Activated T-helper 1 cell treated with anti-CD3 and anti-CD28 coated beads, Interleukin-2, amount 50 U/mL, for 16 hours (primary cell): ENCODE measurements around the gene PALD1.
A peak's percentile ranks its signal among the peaks of the same experiment; 100 is the strongest.

Experiments
- DNase-seq, 2 donors: peaks; one replicate each; pipeline ENCODE4 v3.0.0-alpha.2; 2020; ENCODE audit warnings: low read depth in 1 of 2, low spot score in 1 of 2

Gene PALD1

DNA sequence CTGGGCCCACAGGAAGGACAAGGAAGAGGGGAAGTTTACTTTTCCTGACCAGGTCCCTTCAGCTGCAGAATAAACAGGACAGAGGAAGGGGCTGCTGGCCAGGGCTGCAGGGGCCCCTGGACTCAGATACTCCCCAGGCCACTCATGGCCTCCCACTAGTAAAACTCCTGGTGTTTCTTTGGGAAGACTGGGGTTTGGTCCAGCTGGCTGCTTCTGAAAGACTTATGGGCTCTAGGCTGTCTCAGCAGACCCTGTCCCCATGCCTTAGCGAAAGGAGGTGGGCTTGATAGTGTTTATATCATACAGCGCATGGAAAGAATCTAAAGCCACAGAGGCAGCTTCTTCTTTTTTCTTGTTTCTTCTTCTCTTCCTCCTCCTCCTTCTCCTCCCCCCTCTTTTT lies 56.4 kb downstream of the PALD1 start:
- no peak for DNase-seq

DNA sequence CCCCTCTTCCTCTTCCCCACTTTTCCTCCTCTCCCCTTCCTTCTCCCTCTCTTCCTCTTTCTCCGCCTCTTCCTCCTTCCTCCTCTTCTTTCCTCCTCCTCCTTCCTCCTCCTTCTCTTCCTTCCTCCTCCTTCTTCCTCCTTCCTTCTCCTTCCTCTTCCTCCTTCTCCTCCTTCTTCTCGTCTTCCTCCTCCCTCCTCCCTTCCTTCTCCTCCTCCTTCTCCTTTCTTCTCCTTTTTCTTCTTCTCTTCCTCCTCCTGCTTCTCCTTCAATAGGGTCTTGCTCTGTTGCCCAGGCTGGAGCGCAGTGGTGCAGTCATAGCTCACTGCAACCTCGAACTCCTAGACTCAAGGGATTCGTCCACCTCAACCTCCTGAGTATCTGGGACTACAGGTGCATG lies 56.9 kb downstream of the PALD1 start:
- no peak for DNase-seq

DNA sequence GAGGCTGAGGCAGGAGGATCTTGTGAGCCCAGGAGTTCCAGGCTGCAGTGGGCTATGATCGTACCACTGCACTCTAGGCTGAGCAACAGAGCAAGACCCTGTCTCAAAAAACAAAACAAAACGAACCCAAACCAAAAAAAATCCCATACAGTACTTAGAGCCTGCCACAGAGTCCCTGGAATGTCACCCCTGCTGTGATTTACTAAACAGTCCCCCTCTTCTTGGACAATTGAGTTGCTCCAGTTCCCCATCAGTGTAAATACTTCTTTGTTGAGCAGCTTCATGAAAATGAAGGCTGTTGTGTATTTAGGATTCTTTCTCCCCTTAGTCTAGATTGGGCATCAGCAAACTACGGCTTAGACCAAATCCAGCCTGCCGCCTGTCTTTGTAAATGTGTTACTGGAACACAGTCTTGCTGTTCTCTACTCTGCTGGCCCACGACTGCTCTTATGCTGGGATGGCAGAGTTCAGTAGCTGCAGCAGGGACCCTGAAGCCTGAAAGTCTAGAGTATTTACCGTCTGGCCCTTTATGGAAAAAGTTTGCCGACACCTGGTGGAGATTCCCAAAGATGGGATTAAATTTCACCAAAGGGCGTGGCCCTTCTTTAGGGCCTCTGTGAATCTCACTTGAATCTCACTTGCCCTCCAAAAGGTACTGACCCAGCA lies 57.8 kb downstream of the PALD1 start:
- no peak for DNase-seq

DNA sequence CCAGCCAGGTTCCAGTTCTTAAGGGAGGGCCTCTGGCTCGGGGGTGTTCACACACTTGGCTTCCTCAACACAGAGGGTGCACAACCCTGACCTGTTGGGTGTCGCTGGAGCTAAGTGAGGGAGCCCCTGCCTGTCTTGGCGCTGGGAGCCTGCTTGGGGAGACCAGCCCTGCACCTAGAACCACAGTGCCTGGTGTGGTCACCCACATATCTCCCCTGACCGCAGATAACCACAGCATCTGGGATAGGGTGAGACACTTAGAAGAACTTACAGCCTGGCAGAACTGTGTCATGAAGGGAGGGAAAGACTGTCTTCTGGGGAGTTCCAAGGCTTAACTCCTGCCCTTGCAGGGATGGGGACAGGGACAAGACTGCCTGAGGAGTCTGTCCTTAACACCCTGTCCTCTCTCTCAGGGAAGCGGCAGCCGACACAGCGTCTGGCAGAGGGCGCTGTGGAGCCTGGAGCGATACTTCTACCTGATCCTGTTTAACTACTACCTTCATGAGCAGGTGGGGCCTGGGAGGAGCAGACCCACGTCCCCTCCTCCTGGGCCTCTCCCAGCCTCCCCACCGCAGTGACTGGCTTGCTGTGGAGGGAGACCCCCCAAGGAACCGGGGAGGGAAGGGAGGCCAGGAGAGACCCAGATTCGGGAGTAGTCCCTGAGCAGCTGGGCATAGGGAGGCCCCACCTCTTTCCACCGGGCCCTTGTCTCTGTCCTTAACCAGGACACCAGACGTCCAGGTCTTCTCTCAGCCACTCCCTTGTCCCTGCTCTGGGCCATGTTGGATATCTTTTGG lies 59.0 kb downstream of the PALD1 start:
- DNase-seq = no peak

DNA sequence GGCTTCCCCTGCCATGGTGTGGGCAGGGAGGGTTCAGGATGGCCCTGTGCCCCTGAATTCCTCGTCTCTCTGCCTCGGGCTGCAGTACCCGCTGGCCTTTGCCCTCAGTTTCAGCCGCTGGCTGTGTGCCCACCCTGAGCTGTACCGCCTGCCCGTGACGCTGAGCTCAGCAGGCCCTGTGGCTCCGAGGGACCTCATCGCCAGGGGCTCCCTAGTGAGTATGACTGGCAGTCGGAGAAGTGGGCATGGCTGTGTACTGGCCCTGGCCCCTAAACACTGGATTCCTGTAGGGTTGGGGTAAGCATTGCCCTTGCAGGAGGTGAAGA lies 59.6 kb downstream of the PALD1 start:
- no peak for DNase-seq

DNA sequence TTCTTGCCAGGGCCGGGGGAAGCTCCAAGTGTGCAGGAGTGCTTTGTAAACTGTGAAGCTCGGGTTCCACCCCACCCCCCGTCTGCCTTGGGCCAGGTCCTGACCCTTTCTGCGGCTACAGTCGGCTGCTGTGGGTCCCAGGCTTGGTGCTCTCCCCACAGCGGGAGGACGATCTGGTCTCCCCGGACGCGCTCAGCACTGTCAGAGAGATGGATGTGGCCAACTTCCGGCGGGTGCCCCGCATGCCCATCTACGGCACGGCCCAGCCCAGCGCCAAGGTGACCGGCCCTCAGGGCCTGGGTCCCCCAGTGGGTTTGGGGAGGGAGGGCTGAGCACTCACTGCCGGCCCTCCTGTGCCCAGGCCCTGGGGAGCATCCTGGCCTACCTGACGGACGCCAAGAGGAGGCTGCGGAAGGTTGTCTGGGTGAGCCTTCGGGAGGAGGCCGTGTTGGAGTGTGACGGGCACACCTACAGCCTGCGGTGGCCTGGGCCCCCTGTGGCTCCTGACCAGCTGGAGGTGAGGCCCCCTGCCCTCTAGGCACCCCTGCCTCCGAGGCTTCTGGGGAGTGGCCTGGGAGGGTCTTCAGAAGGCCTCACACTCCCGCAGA lies 60.3 kb downstream of the PALD1 start:
- DNase-seq = no peak

DNA sequence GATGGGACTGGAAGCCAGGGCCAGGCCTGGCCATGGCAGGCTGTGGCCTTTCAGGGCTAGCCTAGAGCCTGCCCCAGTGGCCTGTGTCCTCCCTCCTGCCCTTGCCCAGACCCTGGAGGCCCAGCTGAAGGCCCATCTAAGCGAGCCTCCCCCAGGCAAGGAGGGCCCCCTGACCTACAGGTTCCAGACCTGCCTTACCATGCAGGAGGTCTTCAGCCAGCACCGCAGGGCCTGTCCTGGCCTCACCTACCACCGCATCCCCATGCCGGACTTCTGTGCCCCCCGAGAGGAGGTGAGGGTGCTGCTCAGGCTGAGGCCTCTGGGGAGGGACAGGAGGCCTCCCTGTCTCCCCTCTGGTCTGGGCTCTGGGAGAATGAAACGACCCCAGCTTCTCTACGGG lies 60.9 kb downstream of the PALD1 start:
- no peak for DNase-seq

DNA sequence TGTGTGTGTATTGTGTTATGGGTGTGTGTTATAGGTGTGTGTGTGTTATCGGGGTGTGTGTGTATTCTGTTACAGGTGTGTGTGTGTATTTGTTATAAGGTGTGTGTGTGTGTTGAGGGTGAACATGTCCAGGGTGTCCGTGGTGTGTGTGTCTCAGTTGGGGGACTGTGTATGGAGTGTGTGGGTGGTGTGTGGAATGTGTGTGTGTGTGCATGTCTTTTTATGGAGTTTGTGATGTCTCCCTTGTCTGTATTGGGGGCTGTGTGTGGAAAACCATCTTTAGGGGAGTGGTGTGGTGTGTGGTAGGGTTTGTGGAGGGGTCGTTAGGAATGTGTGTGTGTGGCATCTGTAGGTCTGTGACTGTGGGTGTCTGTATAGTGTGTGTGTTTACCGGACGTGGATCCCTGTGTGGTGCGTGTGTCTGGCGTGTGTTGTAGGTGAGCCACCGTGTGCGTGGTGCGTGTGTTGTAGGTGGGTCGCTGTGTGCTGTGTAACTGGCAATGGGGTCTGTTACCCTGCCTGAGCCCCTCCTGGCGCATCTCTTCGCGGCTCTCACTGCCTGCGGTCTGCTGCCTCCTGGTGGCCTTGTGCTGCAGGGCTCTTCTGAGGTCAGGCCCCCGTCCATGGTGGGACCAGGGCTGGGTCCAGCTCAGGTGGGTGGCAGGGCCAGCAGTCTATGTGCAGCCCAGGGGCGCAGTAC lies 61.7 kb downstream of the PALD1 start:
- no peak for DNase-seq

DNA sequence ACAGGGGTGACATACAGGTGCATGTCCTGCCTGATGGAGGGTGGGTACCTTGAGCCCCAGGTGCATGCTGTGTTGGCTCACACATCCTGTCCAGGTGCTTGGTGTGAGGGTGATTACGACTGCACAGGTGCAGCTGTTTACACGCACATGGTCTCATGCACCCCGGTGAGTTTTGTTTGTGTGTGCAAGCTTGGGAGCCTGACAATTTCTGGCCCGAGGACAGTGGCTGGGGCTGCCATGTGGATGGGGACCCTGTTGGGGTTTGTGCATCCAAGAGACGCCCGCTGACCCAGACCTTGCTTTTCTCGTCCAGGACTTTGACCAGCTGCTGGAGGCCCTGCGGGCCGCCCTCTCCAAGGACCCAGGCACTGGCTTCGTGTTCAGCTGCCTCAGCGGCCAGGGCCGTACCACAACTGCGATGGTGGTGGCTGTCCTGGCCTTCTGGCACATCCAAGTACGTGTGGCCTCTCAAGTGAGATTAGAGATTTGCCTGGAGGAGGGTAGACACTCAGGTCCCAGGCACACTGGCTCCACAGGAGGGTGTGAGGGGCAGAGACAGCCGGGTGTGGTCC lies 62.3 kb downstream of the PALD1 start:
- no peak for DNase-seq

DNA sequence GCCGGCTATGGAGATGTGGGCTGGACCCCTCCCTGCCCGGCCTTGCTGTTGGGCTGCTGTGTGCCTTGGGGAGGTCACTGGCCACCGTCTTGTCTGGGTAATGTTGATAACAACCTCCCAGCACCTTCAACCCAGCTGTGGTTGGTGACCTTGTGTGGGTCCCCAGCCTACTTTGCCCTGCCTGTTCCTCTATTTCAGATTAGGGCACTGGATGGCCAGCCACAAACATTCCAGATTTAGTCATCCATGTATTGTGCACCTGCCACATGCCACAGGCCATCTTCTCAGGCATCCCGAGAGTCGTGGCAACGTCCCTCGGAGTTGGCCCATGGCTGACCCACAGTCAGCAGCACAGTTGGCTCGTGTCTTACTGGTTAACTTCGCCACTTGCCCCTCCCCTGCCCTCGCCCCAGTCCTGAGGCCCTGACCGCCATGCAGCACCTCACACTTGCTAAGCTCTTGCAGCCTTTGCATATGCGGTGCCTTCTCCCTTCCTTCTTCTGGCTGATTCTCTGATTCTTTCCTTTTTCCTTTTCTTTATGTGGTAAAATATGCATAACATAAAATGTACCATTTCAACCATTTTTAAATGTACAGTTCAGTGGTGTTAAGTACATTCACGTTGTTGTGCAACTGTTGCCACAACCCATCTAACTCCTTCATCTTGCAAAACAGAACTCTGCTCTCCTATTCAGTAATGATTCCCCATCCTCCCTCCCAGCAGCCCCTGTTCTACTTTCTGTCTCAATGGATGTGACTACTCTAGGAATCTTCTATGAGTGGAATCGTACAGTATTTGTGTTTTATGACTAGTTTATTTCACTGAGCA lies 63.4 kb downstream of the PALD1 start:
- DNase-seq = no peak

DNA sequence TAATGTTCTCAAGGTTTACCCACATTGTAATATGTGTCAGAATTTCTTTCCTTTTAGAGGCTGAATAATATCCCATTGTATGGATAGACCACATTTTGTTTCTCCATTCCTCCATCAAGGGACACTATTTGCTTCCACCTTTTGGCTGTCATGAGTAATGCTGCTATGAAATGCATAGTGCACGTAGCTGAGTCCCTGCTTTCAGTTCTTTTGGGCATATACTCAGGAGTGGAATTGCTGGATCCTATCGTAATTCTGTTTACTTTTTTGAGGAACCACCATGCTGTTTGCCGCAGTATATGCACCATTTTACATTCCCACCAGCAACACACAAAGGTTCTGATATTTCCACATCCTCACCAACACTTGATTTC lies 64.0 kb downstream of the PALD1 start:
- no peak for DNase-seq

DNA sequence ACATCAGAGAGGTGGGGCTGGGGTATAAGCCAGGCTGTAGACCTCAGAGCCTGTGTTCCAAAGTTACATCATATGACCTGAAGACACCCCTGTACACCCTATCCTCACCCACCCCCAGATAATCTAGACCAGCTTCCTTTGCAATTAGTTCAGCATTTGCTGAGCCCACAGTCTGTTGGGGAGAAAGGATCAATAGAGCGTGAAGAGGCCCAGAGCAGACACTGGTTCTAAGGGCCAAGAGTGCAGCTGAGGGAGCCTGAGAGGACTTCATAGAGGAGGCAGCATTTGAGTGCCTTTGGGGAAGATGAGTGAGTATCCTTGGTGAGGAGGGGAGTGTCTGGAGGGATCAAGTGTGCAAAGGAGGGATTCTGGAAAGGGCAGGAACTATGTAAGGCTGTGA lies 65.3 kb downstream of the PALD1 start:
- no peak for DNase-seq

DNA sequence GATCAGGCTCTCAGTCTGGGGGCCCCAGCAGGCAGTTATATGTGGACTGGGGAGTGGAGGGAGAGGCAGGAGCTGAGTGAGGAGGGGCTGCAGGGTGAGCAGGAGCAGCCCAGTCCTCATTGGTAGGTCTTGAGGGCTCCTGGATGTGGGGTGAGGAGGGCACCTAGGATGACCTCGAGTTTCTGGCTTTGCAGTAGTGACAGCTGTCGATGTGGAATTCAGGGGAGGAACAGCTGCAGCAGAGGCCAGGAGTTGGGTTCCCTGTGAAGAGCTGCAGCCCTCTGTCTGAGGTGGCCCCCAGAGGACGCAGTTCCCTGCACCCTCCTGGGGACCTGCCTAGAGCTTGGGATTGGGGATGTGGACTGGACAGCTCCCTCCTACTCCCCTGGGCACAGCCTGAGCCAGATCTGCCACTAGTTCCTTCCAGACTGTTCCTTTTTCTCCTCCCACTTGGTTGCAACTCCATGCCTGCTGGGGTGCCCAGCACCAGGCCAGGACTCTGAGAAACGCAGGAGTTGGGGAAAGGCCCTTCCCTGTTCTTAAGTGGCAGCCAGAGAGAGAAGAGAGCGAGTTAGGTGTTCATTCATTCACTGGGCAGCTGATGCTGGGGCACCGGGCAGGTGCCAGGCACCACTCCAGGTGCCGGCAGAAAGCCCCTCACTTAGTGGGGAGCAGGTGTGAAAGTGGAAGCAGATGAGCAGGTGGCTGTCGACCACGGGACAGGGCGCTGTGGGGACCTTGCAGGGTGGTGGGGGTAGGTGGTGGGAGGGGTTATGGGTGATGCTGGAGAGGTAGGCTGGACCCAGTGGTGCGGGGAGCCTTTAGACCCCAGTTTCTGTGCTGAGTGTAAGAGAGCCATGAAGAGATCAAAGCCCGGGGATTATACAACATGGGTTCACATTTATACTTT lies 66.1 kb downstream of the PALD1 start:
- no peak for DNase-seq

DNA sequence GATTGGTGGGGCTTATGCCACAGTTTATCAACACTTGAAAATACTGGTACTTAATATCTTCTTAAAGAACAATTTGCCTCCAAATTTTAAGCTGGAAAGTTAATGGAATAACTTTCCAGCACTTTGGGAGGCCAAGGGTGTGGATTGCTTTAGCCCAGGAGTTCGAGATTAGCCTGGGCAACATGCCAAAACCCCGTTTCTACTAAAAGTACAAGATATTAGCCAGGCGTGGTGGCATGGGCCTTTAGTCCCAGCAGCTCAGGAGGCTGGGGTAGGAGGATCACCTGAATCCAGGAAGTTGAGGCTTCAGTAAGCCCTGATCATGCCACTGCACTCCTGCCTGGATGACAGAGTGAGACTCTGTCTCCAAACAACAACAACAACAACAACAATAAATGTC lies 68.0 kb downstream of the PALD1 start:
- no peak for DNase-seq

DNA sequence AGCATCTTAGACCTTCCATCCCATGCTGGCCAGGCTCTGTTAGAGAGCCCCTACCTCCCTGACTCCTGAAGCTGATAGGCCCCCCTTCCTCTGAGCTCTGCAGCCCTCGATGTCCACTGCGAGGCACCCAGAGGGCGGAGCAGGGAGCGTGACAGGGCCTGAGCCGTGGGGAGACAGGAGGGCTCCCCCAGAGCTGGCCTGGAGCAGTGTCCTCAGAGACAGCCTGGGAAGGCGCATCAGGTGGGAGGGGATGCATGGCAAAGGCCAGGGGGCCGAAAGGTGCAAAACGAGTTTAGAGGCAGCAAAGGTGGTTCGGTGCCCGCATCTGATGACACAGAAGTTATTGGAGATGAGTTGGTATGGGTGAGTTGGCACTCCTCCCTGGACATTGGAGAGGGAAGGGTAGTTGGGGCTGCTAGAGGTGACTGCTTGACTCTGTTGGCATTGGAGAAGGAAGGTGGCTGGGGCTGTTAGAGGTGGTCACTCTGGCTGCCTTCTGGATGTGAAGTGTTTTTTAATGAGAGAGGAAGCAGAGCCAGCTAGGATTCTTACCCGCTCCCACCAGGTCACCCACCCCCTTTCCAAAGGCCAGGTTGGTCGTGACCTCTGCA lies 70.9 kb downstream of the PALD1 start:
- DNase-seq = no peak

DNA sequence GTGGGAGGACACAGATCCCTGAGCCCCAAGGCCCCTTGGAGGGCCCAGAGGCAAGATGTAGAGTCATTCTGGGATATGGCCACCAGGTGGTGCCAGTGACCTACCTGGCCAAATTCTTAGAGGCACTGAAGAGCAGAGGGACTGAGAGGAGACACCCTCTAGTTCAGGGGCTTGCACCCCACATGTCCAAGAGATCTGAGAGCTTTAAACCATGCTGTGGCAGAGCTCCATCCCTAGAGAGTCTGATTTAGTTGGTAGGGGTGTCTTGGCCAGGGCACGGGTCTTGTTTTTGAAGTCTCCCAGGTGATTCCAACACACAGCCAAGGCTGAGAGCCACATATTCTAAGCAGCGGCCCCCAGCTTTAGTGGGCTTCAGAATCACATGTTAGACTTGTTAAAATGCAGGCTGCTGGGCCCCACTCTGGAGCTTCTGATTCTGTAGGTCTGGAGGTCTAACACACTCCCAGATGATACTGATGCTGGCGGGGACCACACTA lies 71.4 kb downstream of the PALD1 start:
- peak; percentile 47 to 58 for DNase-seq

DNA sequence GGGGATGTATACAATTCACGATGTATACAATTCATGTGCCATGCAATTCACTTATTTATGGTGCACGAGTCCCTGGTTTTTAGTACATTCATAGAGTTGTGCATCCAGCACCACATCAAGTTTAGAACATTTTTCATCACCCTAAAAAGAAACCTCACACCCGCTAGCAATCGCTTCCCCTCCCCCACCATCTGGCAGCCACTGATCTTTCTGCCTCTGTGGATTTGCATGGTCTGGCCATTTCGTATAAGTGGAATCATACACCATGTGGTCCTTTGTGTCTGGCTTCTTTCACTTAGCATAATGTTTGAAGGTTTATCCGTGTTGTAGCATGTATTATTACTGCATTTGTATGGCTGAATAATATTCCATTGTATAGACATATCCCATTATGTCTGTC lies 71.9 kb downstream of the PALD1 start:
- DNase-seq = no peak

DNA sequence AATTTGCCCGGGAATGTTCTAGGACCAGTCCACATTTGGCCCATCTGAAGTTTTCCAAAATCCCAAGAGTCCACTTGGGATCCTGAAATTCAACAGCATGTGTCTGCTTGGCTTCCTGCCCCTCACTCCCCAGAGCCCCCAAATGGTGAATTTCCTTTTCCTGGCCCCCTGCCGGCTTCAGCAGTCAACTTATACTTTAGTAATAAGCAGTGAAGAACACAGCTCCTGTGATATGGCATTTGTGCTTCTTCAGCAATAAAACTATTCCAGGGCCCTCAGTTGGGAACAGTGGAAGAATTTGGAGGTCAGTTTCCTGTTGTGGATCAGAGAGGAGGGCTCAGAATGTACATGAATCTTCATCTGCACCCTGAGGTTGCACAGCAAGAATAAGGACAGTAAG lies 72.9 kb downstream of the PALD1 start:
- no peak for DNase-seq

DNA sequence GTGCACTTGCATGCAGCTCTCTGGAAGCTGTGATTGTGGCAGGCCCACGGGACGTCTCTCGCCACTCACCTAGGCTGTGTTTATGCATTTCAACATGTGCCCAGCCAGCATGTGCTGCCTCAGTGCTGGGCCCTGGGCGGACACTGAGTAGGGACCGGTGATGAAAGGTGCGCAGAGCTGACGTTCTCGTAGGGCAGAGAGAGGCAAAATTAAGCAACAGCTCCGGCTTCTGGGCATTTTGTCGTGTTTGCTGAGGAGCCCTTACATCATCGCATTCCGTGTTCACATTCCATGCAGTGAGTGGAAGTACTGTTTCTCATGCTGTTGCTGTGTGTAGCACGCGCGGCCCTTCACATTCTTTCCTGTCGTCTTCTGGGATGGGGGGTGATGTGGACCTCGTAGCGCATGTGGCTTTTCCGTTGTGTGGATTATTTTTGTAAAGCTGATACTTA lies 73.4 kb downstream of the PALD1 start:
- no peak for DNase-seq
